SU-DHL-6 (cell line): ENCODE results near the gene FOXF1.

ENCODE experiments used
- CTCF ChIP-seq: fragments of 200-600 bp; sonication (generic); IDR thresholded peaks from one replicate; pipeline ENCODE4 v1.5.1; 2017; ENCODE audit warnings: antibody characterized with exemption, mild to moderate bottlenecking, low read length, moderate library complexity; ENCODE audit not compliant: insufficient read depth, poor library complexity, severe bottlenecking
- EZH2phosphoT487 ChIP-seq: fragments of 200-600 bp; sonication (generic), shearing (Covaris generic); conservative IDR thresholded peaks from 2 replicates; pipeline ENCODE4 v1.6.1; 2018; ENCODE audit warnings: mild to moderate bottlenecking, antibody characterized with exemption, low read length, moderate library complexity, mixed read lengths

- TF ChIP-seq CTCF (no peak), EZH2phosphoT487 (no peak)
Measured at GRCh38 chr16:86516623-86517003, 6.3 kb downstream of the FOXF1 start.
